ENCODE measurements around the gene DEPDC5.

DEPDC5 gene

GRCh38 chr22:31953261-31953660 lies 199.4 kb downstream of the DEPDC5 start:
- no peak for DNase-seq

DNA sequence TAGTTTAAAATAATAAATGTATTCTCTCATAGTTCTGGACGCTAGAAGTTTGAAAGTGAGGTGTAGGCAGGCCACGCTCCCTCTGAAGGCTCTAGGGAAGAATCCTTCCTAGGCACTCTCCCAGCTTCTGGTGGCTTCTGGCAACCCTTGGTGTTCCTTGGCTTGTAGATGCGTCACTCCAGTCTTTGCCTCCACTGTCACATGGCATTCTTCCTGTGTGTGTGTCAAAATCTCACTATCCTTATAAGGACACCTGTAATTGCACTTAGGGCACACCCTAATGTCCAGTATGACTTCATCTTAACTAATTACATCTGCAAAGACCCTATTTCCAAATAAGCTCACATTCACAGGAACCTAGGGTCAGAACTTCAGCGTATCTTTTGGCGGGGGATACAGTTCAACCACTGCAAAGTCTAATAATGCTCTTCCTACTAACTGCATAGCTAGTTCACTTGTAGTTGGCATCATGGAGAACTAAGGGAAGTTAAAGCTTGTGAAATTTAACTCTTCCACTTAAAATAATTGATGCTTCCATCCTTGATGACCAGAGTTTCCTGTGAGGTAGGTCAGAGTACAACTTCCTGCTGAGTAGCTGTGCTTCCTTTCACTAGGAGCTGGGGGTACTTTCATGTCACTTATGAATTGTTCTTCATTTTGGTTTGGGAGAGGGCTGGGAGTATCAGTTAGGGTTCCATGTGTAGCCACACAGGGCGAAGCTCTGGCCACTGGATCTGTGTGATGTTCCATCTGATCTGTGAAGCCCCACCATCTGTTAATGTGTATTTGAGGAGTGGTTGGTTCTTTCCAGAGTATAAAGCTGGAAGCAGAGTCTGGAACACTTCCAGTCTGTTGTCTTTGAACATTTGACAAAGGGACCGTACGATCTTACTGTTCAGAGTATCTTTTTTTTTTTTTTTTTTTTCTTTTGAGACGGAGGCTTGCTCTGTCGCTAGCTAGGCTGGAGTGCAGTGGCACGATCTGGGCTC lies 201.0 kb downstream of the DEPDC5 start:
- DNase-seq: no peak

DNA sequence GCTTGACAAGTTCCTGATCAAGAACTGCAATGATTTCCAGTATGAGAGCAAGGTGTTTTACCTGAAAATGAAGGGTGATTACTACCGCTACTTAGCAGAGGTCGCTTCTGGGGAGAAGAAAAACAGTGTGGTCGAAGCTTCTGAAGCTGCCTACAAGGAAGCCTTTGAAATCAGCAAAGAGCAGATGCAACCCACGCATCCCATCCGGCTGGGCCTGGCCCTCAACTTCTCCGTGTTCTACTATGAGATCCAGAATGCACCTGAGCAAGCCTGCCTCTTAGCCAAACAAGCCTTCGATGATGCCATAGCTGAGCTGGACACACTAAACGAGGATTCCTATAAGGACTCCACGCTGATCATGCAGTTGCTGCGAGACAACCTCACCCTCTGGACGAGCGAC lies 202.5 kb downstream of the DEPDC5 start:
- no peak for DNase-seq

Data from CD4-positive, alpha-beta T cell treated with Interleukin-1 beta for 1 hour (primary cell).